GM19193 (cell line): ENCODE measurements around the gene L3MBTL4.

ENCODE experiments used
- POLR2A ChIP-seq: IDR thresholded peaks from 4 replicates; pipeline ENCODE4 v1.6.1; 2011; ENCODE audit not compliant: insufficient read depth, insufficient read length; ENCODE audit errors: extremely low read depth

L3MBTL4 gene

DNA sequence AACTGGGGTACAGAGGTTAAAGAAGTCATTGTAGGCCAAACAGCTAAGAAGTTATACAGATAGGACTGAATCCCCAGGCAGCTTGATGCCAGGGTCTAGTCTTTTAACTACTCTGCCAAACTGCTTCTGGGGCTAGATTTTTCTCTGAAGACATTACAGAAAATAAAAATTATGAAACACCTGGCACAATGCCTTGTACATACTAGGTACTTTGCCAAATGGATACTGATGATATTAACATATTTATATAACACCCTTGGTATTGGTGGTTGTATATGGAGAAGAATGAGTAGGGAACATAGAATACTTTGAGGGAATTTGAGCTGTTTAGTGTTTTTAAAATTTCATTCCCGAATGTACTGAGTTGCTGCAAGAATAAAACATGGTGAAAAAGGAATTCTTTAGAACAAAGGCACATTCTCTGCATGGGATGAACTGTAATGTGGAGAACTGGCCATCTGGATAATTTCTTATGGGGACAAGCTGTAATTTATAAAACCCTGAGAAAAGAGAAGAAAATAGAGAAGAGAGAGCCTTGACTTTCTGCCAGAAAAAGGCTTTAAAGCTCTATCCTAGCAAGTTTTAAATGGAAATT is 308.5 kb downstream of the L3MBTL4 start:
- TF ChIP-seq POLR2A, result no peak

DNA sequence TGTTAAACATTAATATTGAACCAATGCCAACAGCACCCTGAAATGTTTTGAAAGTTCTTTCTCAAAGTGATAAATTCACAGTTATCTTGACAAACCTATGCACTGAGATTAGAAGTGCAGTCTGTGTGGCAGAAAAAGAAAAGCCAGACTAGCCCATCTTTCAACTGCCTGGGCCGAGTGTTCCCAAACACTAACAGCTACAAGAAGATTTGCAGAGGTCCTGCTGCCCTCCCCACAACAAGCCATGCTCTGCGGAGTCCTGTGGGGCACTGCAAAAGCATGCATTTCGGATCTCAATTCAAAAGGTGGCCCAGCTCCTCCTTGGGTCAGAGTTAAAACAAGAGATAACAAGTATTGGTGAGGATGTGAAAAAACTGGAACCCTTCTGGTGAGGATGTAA is 311.0 kb downstream of the L3MBTL4 start:
- no peak for TF ChIP-seq POLR2A

DNA sequence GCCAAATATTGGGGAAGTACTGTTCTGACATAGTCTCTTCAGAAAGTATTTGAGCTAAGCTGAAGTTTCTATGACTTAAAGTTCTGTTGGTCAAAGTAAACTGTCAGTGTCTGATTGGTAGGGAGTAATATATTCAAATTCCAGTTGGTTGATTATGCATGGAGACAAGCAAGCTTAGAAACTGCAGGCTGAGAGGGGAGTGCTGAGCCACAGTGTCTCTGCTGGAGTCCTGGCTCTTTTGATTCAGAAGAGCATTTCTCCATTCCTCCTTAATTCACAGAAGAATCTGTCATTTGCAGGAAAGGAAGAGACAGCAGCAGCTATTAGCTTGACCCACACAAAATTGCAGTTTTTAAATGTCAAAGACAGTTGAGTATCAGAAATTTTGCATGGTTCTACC is 318.0 kb downstream of the L3MBTL4 start:
- no peak for TF ChIP-seq POLR2A

DNA sequence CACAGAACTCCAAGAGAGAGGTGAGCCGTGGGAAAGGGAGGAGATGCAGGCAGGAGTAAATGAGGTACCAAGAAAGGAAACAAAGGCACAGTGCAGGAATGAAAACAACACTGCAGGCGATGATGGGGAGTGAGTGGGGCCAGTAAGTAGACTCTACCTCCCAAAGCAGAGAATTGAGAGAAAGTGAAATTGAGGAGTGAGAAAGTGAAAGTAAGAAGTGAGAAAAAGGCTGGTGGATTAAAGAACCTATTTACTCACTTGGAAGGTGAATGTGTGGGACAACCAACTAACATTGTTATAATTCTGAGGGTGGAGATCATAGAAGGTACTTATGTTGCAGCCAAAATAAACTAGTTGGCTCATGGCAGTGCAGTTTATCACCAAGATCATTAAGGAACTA is 326.3 kb downstream of the L3MBTL4 start:
- no peak for TF ChIP-seq POLR2A

DNA sequence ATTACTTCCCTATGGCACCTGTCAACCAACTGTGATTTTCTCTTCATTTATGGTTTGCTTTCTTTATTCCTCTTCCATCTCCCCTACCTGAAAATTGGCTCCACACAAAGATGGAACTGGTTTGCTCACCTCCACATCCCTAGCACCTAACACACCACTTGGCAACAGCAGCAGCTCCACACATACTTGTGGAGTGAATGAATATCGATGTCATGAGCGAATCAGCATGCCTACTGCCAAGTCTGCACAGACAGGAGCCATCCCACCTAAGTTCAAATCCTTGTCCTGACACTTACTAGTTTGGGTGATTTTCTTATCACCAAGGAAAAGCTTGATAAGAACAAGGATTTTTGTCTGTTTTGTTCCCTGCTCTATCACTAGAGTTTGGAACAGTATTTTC is 328.0 kb downstream of the L3MBTL4 start:
- no peak for TF ChIP-seq POLR2A

DNA sequence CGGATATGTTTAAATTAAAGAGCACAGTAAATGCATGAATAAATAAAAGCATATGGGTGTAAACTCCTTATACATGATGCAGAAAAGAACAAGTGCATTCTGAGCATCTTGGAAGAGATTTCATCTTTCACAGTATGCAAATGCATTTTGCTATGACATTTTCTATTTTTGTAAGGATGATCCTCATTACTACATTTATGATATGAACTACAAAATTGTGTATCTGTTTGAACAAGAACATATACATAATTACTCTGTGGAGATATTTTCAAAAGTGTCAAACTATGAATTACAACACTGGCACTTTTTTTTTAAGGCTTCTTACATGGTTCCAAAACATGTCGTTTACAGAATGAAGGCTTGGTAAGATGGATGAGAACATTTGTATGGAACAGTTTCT is 335.3 kb downstream of the L3MBTL4 start:
- no peak for TF ChIP-seq POLR2A

DNA sequence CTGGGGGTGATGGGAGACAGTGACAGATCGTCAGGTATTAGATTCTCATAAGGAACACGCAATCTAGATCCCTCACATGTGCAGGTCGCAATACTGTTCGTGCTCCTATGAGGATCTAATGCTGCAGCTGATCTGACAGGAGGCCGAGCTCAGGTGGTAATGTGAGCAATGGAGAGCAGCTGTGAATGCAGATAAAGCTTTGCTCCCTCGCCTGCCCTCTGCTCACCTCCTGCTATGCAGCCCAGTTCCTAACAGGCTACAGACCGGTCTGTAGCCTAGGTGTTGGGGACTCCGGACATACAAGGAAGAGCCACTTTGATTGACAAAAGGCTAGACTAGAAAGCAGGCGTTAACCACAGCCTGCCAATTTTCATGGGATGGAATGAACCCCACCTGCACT is 335.8 kb downstream of the L3MBTL4 start:
- TF ChIP-seq POLR2A, result no peak

DNA sequence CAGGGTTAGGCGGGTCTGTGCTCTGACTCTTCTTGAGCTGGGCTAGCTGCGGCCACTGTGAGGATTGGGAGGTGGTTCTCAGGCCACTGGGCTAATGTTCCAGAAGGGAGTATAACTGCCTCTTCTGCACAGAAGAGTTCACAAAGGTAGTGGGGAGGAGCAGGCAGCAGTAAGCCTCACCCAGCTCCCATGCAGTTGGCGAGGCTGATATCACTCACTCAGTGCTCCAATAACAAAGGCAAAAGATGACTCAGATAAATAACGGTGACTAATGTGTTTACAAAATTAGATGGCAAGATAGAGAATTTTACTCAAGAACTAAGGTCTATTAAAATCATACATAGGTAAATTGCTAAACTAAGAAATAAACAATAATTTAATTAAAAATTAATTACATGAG is 345.2 kb downstream of the L3MBTL4 start:
- TF ChIP-seq POLR2A, result no peak

DNA sequence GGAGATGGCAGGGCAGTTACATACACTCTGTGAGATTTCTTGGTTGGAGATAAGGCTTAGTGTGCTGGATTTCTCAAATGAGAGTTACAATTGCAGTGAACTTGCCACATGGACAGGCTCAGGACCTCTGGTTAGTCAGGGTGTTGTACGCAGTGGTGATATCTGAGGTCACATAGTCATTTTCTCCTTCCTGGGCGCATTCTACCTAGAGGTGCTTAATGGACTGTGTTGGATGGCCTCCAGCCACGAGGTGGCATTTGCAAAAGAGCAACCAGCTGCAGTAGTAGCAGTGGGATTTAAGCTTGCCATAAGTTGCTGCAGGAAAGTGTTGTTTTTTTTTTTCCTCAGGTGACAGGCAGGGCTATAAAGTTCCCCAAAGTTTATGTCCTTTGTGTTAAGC is 345.6 kb downstream of the L3MBTL4 start:
- TF ChIP-seq POLR2A, result no peak

DNA sequence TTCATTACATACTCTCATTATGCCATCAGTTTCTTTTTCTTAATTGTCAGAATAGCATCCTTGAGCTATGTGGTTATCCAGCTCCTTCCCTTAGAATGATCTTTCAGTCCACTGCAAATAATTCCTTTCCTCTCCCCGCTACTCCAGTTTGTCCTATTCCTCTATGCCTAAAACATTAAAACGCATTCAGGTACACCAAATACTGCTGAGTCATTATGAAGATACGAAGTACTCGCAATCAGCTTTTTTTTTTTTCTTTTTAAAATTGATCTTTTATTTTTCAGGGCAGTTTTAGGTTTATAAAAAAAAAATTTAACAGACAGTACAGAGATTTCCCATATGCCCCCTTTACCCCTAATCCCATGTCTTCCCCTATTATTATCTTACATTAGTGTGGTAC is 354.6 kb downstream of the L3MBTL4 start:
- TF ChIP-seq POLR2A, result no peak

DNA sequence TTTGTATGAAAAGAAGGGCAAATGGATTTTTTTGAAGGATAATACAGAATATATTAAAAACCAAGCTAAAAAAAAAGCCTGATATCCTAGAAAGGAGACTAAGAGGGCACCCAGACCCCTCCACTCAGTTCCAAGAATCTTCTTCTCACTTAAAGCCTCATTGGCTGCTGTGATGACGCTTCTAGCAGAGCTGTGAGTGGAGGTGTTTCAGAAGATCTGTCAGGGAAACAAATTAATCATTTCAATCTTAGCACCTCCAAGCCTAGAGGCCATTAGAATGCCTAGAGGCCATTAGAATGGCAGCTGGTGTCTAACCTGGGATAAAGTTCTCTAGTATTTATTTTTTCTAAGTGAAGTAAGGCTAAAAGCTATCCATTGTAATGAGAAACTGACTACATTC is 355.2 kb downstream of the L3MBTL4 start:
- TF ChIP-seq POLR2A, result no peak

DNA sequence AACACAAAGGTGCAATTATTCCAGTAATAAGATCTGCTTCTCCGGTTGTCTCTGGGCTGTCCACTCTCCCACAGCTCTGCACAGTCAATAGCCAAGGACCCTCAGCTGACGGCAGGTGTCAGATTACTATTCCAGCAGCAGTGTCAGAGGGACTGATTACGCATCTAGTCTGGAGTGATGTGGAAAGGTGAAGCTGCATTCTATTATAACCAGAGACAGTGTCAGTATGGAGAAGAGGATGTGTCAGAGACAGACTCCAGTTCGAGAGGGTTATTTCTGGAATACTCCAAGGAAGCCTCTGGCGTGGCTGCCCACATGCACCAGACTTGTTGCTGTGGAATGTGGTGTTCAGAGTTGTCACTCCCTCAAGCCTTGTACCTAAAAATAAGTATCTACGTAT is 355.8 kb downstream of the L3MBTL4 start:
- TF ChIP-seq POLR2A, result no peak

DNA sequence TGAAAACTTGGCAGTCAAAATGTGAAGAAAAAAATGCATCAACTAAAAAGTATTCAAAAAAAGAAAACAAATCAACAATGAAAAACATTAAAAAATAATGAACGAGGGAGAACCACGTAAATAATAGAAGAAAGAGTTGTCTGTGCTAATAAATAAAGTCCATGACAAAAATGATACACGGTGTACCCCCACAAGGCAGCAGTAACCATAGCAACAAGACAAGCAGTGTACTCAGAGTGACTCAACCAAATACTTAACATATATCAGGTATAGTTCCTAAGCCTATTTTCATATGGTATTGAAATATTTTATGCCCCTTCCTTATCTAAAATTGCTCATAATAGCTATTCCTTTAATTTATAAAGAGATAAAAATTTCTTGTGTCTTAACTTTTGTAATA is 357.1 kb downstream of the L3MBTL4 start:
- no peak for TF ChIP-seq POLR2A

DNA sequence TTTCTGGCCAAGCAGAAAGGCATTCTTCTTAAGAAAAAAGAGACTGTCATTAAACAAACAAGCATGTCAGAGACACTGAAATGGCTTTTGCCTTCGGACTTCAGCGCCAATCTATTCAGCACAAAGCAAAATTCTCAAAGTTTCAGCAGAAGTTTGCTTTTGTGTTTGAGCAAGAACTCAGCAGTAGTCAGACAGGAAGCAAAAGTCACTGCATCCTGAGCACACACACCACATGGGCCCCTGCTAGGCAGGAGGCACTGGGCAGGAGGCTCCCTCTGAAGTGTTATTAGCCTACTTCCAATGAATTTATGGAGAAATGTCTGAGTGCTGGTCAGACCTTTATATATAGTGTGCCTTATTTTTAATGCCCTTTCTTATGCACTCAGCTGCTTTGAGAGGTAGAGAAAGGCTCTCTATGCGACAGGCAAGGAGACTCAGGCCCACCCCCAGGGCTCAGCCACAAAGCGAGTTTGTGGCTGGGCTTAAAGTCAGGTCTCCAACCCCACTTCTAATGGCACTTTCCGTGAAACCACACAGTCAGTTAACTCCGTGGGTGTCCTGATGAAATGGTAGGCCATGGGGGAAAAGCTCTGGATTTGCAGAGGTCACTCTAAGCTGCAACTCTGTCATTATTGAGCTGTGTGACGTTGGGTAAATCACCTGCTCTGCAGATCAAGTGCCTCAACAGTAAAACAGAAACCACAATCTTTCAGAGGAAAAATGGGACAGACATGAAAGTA is 358.4 kb downstream of the L3MBTL4 start:
- no peak for TF ChIP-seq POLR2A

DNA sequence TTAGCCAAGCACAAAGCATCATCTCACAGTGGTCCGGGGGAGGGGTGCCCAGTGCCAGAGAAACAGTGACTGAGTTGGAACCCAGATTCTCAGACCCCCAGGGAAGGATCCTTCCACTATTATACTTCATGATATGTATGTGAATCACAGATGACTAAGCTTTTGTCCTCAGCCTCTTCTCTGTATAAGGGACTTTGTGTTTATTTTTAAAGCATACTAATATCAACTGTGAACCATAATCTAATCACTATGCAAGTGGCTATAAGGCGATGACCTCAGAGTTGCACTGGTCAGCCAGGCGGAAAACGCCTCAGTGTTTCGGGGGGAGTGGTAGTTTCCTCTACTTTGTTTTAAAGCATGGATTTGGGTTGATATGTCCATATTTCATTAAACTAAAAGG is 359.0 kb downstream of the L3MBTL4 start:
- TF ChIP-seq POLR2A, result no peak

DNA sequence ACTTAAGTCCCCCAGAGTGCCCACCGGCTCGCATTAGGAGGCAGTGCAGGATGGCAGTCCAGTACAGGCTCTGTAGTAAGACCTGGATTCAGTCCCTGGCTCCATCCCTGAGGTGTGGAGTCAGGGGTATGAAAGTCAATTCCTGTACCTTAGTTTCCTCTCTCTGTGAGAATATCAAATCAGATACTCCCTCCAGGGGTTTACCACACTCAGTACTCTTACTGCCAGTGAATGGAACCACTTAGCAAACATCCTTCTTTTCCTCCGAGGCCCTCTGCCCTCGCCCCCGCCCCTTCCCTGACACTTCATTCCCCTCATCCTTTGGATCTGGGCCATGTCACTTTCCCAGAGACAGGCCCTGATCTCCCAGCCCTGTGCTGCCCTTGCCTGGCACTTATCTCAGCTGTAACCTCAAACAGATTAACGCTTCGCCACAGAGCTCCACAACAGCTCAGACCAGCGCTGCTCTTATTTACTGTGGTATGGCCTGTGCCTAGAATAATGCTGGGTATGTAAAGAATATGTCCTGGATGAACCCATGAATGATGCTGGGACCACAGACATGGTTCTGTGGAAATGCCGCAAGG is 360.4 kb downstream of the L3MBTL4 start:
- no peak for TF ChIP-seq POLR2A
